ENCODE results near the gene PLXNA2. TPM values are rescaled to one million over a fixed set of nuclear protein-coding genes. Genes with fewer than 3 reads are reported as not detected.

Gene PLXNA2
- total RNA-seq, 1 donor from 2014 or later: 0.82 TPM

DNA sequence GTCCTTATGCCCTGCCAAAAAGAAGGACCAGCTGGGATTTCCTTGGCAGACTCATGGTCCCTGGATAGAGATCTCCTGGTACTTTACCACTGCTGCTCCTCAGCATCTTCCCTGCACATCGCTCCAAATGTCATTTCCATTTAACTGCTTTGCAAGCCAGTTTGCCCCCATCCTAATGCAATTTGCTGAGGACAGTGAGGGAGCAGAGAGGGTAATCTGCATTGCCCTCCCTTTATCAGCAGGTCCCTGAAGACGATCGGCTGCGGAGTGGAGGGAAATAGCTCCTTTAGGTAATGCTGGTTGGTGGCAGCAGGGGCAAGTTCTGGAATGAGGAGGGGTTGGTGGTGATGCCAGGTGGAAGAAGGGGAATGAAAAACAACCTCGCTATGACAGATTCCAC lies 2.7 kb downstream of the PLXNA2 start:
- peaks cover 14% of the 10 kb centered on the region for H3K4me1 Mint-ChIP-seq
- ChIA-PET POLR2A (no interaction called here), CTCF (no interaction called here)
- intact Hi-C loops (cut with micrococcal nuclease): no loop called here
- no peak overlapping the region for H3K27ac Mint-ChIP-seq
- no peaks in the 10 kb centered on the region for H3K9me3 Mint-ChIP-seq
- peaks cover 9% of the 10 kb centered on the region for H3K27me3 Mint-ChIP-seq
- TF ChIP-seq, protein P1, sequence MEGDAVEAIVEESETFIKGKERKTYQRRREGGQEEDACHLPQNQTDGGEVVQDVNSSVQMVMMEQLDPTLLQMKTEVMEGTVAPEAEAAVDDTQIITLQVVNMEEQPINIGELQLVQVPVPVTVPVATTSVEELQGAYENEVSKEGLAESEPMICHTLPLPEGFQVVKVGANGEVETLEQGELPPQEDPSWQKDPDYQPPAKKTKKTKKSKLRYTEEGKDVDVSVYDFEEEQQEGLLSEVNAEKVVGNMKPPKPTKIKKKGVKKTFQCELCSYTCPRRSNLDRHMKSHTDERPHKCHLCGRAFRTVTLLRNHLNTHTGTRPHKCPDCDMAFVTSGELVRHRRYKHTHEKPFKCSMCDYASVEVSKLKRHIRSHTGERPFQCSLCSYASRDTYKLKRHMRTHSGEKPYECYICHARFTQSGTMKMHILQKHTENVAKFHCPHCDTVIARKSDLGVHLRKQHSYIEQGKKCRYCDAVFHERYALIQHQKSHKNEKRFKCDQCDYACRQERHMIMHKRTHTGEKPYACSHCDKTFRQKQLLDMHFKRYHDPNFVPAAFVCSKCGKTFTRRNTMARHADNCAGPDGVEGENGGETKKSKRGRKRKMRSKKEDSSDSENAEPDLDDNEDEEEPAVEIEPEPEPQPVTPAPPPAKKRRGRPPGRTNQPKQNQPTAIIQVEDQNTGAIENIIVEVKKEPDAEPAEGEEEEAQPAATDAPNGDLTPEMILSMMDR (IDR thresholded peaks at IDR 0.05): no peak
- H3K36me3 Mint-ChIP-seq (ENCODE audit: low read depth): no peaks in the 10 kb centered on the region
- DNase-seq: no peak
- ATAC-seq (ENCODE audit: low read depth): no peak
- no peak overlapping the region for H3K4me3 Mint-ChIP-seq

DNA sequence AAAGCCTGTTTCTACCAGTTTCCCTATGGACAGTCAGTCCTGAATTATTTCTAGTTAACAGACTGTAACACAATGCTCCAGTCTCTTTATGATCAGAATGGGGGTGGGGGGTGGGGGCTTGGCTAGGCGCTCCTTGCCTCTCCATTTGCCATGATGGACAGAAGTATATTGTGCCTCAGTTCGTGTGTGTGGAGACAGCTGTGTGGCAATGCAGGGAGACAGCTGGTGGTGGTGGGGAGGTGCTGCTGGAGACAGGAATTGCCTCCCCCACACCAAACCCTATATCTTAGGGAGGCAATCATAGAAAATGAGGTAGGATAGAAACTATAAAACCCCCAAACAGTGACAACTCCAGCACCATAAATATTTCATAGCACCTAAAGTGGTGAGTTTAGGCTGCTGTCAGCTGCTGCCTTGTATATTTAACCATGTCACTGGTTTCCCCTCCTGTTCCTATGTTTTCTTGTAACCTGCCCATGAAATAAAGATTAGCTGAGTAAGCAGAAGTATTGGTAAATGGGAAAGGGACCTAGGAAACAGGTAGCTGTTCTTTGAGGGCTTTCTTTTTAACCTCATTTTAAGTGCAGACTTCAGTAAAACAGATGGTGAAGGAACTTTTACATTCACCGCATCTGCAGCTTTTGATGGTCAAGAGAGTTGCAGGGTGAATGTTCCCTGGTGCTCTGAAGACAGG lies 3.4 kb downstream of the PLXNA2 start:
- TF ChIP-seq, protein P1 (IDR thresholded peaks at IDR 0.05): no peak
- Mint-ChIP-seq H3K4me1 (peaks cover 20% of the 10 kb centered on the region), H3K27me3 (peaks cover 12% of the 10 kb centered on the region), H3K27ac (no peak overlapping the region), H3K36me3 (ENCODE audit: low read depth) (no peaks in the 10 kb centered on the region), H3K9me3 (no peaks in the 10 kb centered on the region), H3K4me3 (no peak overlapping the region)
- DNase-seq: no peak
- no peak for ATAC-seq (ENCODE audit: low read depth)
- ChIA-PET POLR2A (no interaction called here), CTCF (no interaction called here)
- intact Hi-C loops (cut with micrococcal nuclease): no loop called here

DNA sequence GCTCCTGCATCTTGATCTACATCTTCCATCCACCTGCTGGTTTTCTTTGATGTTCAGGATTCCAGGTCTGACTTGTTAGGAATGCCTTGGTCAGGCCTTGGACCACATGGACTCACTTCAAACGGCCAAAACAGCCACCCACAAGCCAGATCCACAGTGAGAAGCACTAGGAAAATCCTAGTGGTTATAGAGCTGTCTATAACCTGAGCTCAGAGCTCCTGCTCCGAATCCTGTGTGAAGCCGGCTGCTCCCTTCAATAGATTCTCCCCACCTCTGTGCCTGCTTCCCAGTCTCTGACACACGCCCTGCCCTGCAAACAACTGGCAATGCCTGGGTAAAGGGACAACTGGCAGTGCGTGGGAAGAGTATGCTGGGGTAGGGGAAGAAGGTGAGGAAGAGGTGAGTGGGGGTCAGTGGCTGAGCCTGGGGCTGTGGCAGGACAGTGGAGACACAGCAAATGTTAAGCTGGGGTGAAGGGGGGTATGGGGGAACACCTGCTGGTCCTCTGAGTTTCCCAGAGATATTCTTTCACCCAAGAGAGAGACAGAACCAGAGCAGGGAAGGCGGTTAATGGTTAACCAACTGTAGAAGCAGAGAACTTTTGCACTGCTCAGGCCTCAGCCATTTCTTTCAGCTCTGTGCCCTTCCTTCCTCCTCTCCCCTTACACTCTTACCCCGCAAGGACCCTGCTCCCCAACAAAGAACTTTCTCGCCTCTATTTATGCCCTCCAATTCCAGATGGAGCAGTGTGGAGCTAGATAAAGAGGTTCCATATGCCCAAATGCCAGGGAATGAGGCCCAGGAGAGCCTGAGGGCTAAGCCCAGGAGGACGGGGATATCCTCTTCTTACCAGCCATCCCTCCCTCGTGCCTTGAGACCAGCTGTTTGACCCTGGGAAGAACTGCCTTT lies 4.5 kb downstream of the PLXNA2 start:
- Mint-ChIP-seq H3K36me3 (ENCODE audit: low read depth) (no peaks in the 10 kb centered on the region), H3K4me3 (no peak overlapping the region), H3K4me1 (peaks cover 15% of the 10 kb centered on the region), H3K27ac (no peak overlapping the region), H3K9me3 (no peaks in the 10 kb centered on the region), H3K27me3 (peaks cover 8% of the 10 kb centered on the region)
- POLR2A ChIA-PET: no interaction called here
- CTCF ChIA-PET: interaction anchor here (0.8 kb wide), 1 partner anchor 246 kb away, joined by 4 read pairs; no protein-coding TSS in a partner anchor
- DNase-seq (no peak), ATAC-seq (ENCODE audit: low read depth) (no peak)
- TF ChIP-seq, protein P1 (IDR thresholded peaks at IDR 0.05): no peak
- intact Hi-C loops (cut with micrococcal nuclease): no loop called here

DNA sequence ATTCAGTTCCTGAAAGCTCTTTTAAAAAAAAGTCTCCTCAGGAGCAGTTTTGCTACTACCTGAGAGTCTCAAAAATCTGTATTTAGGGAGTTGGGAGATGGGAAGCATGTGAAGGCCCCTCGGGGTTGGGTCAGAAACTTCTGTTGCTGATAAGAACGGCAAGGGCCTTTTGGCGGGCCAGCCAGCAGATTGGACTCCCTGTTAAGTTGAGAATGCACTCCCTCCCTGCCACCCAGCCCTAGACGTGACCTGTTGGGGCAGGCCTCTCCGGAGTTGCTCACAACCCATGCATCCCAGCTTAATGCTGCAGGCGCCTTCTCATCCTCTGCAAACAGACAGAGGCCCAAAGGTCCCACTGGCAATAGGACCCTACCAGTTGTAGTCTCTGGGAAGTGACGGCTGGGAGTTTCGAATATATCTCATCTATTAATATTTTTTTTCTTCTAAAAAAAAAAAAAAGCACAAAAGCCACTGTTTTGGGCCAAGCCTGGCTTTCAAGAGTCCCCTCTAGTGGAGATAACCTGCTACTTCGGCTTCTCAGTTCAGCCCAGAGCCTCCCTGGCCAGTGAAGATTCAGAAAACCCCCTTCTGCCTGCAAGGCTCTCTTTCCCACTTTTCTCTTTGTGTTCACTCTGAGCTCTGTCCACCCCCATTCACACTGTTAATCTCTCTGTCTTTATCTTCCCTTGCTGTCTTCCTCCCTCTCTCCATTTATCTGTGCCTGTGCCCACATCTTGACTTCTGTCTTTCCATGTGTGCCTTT lies 5.3 kb downstream of the PLXNA2 start:
- Mint-ChIP-seq H3K4me1 (peaks cover 12% of the 10 kb centered on the region), H3K9me3 (no peaks in the 10 kb centered on the region), H3K27me3 (peaks cover 10% of the 10 kb centered on the region), H3K27ac (no peak overlapping the region), H3K36me3 (ENCODE audit: low read depth) (no peaks in the 10 kb centered on the region), H3K4me3 (no peak overlapping the region)
- TF ChIP-seq, protein P1 (IDR thresholded peaks at IDR 0.05): no peak
- ChIA-PET CTCF (no interaction called here), POLR2A (no interaction called here)
- intact Hi-C loops (cut with micrococcal nuclease): no loop called here
- DNase-seq (no peak), ATAC-seq (ENCODE audit: low read depth) (peak; percentile 47)

DNA sequence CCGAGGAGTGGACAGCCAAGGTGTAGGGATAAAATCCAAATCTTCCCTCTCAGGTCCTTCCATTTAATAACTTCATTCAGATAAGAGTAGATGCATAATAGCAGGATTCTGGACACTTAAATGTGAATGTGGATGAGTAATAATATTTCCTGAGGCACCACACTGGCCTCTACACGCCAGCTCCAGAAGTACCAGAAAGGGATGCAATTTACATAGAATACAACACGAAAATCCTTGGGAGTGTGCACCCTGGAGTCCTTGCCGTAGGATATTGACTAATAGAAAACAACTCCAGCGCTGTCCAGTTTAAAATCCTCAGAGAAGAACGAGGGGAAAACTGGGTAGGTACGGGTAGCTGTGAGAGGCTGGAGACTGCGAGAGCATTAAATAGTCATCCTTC lies 6.9 kb downstream of the PLXNA2 start:
- Mint-ChIP-seq H3K9me3 (no peaks in the 10 kb centered on the region), H3K4me3 (no peak overlapping the region), H3K36me3 (ENCODE audit: low read depth) (no peaks in the 10 kb centered on the region), H3K27me3 (peaks cover 8% of the 10 kb centered on the region), H3K27ac (no peak overlapping the region), H3K4me1 (peaks cover 9% of the 10 kb centered on the region)
- POLR2A ChIA-PET: no interaction called here
- CTCF ChIA-PET: no interaction called here
- intact Hi-C loops (cut with micrococcal nuclease): no loop called here
- TF ChIP-seq, protein P1 (IDR thresholded peaks at IDR 0.05): no peak
- DNase-seq: no peak
- no peak for ATAC-seq (ENCODE audit: low read depth)

All from activated B cell treated with CpG ODN at 0.5 μM for 24 hours (primary cell).